Stimulated activated CD8-positive, alpha-beta memory T cell treated with anti-CD3 and anti-CD28 coated beads, Interleukin-4, amount 100 ng/mL, for 24 hours (primary cell): ENCODE data around the gene ZBTB7B.

Experiments
- DNase-seq: peaks from one replicate; pipeline ENCODE4 v3.0.0-alpha.2; 2020; ENCODE audit warnings: low read depth

Gene ZBTB7B

DNA sequence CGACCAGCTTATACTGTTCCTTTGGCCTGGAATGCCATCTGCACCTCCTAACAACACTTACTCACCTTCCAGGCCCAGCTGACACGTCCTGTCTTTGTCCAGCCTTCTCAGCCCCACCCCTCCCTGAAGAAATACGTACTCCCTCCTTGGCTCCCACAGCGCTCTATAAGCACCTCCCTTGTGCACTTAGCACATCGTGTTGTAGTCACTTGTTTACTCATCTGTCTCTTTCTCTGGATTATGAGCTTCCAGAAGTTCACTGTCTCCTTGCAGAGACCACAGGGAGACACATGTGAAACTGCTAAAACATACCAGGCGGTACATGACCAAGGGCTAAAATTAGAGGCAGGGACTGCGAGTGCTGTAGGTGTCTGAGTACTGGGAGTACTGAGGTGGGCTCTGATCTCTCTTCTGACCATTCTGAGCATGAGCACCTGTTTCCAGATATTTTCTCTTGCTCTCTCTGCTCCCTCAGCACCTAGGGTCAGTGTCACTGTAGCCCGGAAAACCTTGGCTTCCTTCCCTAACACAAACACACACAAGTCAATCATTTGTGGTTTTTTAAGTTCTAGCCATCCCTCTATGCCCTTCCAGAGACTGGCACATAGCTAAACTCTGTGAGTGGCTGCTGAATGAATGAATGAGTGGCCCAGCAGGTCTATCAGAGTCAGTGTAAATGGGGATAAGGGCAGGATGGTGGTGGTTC is 36.2 kb downstream of the ZBTB7B start:
- DNase-seq = no peak

DNA sequence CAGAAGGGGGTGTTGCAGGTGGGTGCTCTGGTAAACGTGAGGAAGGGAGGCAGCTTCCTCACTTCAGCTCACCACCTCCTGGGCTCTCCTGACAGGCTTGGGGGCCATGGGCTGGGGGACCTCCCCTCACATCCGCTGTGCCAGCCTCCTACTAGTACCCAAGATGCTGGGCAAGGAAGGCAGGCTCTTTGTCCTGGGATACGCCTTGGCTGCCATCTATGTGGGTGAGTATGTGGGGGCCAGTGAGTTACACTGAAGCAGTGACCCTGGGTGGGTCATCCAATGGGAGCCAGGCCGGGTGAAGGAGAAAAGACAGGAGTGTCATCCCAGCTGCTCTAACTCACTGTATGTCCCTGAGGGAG is 36.7 kb downstream of the ZBTB7B start:
- no peak for DNase-seq

DNA sequence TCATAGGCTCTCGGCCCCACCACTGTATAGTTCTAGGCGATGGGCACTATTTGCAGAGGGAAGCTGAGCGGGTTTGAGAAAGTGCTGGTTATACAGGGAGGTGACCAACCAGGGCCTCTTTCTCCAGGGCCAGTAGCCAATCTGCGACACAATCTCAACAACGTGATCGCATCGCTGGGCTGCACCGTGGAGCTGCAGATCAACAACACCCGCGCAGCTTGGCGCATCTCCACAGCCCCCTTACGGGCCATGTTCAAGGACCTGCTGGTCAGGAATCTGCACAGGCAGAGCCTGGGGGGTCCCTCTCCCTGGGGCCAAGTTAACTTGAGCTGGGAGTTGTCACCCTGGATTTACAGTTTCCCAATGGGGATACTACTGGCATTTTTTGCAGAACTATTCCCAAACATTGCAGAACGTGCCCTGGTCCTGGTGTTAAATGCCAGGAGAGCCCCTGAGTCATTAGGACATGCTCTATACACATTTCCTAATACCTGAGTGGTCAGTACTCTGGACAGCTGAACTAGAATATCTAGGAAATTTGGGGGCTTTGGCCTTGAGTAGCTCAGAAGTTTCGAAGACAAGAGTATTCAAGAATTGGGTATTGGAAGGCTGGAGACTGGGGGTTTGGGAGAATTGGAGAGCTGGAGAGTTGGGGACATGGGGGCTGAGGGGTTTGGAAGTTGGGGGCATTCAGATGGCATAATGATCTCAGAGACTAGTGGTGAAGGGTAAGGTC is 37.9 kb downstream of the ZBTB7B start:
- DNase-seq = no peak

DNA sequence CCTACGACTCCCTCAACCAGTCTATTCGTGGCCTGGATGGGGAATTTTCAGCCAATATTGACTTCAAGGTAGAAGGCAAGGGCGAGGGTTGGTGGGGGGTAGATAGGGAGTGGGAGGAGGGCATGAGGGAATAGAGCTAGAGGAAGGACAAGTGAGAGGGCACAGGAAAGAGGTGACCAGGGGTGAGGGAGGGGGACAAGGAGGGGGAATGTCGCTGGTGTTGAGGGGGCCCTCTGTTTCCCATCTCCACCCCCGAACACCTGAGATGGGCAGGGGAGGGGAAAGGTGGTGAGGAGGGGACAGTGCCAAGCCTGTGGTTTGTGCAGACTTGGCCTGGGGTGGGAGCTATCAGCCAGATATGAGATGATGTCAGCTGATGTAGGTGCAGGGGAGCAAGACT is 40.2 kb downstream of the ZBTB7B start:
- no peak for DNase-seq

DNA sequence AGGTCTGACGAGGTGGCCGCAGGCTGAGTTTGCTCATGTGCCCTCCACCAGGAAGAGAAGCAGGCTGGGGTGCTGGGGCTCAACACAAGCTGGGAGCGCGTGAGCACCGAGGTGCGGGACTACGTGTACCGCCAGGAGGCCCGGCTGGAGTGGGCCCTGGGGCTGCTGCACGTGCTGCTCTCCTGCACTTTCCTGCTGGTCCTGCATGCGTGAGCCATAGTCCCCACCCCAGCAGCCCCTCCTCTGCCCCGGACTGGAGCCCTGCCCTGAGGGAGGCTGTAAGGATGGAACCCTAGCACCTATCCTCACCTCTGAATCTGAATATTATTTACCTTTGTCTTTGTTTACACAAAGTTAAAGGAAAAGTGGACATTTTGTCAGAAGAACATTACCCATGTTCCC is 40.7 kb downstream of the ZBTB7B start:
- DNase-seq = no peak

DNA sequence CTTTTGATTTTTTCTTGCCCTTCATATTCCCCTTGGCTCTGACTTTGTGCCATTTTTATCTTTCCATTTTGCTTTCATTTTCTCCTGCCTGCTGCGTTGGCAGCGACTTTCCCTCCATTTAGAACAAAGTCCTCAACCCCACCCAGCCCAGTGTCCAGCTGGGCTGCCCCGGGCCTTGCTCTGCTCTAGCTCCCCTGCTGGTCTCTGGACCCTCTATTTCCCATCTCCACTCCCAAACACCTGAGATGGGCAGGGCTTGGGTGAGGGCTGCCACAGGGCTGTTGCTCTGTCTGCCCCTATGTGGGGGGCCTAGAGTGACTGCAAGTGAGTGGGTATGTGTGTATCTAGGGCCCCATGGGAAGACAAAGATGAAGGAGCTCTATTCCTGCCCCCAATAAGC is 41.2 kb downstream of the ZBTB7B start:
- no peak for DNase-seq

DNA sequence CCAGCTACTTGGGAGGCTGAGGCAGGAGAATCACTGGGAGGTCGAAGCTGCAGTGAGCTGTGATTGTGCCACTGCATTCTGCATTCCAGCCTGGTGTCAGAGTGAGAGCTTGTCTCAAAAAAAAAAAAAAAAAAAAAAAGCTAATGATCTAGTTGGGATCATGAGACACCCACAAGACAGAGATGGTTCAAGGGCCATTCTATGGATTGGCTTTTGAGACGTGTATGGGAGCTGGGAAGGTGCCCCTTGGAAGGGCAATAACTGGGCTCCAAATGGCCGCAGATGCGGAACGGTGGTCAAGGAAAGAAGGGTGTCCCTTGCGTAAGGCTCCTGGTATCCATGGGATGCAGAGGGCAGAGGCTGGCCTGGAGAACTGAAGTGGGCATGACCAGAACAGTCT is 41.8 kb downstream of the ZBTB7B start:
- DNase-seq = no peak

DNA sequence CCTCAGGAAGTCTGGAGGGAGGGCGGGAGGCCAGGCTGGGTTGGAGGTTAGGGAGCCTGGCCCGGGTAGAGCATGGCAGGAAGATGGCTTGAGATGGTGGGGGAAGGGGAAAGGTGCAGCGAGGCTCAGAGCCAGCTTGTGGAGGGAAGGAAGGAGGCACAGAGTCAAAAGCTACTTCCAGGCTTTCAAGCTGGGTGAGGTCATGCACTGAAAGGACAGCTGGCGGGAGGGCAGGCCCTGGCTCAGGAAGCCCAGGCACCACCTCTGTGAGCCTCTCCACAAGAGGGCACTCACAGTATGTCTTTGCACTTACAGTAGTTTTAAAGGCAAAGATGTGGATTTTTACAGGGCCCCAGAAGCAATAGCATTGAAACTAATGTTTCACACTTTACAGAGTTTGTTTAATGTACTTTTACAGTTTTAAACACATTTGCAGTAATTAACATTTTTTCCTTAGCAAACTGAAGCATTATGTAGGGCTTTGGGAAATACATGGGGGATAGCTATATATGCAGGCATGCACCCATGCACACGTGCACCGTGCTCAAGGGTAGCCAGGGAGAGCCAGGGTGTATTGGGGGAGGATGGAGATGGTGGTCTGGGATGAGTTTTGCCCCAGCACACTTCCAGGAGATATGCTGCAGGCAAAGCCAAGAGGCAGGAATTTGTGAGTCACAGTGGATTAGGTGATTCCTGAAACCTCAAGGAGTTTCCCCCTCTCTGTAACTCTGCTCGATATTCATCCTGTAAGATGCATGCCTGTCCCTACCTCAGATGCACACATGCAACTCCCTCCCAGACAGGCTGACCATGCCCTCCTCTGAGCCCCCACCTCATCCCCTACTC is 42.4 kb downstream of the ZBTB7B start:
- peak; percentile 39 for DNase-seq

DNA sequence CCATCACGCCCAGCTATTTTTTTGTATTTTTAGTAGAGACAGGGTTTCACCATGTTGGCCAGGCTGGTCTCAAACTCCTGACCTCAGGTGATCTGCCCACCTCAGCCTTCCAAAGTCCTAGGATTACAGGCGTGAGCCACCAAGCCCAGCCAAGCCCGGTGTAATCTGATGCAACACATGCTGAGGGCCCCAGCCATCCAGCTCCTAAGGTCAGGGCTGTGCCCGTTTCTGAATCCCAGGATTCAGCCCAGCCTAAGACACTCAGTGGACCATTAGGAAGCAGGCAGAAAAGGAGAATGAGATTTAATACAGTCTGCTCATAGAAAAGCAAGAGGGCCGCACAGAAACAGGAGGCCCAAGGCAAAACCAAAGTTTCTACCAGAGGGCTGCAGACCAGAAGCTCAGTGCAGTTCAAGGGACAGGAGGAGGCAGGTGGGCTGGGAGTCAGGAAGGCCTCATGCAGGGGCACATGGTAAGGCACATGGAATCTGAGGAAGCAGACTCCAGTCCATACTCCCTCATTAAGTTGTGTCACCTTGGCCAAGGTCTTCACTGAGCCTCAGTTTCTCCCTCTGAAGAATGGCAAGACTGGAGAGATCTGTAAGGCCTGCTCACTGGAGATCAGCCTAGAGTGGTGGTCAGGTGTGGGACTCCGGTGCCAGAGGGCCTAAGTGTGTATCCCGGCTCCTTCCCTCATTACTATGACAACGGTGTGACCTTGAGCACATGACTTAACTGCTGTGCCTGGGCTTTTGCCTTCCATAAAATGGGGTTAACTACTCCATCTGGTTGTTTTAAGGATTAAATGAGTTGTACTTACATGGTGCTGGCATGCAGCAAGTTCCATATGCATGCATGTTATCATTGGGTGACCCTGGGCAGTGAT is 46.1 kb downstream of the ZBTB7B start:
- no peak for DNase-seq

DNA sequence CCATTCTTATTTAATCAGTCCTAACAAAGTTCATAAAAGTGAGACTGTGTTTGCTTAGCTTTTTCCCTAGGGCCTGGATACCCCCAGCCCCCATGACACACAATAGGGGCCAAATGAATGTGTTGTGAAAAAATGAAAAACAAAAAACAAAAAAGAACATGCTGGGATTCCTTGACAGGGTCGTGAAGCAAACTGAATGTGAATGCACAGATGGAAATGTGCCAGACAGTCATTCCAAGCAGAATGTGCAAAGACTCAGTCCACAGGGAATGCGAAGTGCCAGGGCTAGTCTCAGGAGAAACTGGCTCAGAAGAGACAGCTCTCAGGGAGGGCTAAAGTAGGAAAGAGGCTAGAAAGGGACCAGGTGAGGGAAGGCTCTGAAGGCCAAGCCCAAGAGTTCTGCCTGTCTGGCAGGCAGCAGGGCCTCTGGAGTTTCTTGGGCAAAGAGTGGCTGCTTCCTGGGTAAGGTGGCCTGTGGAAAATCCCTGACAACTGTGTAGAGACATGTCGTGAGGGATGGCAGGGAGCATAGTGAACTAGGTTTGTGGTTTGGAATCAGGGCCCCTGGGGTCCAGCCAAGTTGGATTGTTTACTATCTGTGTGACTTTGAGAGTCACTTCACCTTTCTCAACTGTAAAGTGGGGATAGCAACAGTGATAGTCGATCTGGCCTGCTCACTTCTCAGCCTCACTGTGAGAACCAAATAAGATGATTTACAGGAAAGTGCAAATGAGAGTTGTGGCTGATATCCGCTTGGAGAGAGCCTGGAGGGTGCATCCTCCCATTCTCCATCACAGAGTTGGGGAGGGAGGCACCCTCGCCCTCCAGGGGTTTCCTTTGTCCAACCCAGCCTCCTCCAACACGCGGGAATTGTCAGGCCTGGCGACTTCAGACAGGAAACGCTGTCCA is 47.3 kb downstream of the ZBTB7B start:
- no peak for DNase-seq

DNA sequence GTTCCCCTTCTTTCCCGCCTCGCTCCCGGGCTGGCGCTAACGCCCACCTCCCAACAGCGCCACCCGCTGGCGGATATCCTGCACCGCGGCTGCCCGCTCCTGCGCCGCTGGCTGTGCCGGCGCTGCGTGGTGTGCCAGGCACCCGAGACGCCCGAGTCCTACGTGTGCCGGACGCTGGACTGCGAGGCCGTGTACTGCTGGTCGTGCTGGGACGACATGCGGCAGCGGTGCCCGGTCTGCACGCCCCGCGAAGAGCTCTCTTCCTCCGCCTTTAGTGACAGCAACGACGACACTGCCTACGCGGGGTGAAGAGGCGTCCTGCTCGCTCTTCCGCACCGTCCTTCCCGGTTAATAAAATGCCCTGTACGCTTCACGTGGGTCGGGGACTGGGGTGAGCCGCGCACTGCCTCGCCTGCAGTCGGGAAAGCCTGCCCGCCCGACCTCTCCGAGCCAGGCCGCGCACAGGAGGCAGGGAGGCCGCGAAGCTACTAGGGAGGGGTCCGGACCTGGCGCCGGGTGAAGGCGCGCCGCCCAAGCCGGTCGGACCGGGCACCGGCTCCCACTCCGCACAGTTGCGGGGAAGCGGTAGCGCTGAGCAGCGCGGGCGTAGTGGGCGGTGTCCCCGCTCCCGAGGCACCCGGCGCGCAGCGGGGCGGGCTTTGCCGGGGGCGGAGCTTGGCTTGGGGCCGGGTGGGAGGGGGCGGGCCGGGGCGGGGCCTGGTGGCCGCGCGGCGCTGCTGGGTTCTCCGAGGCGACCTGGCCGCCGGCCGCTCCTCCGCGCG is 48.1 kb downstream of the ZBTB7B start, which contains the start of gene ADAM15:
TSS of gene ADAM15 (plus strand) at position 757 of the 782 bp plus-strand sequence. CDS start 71 bp downstream, outside the sequence.
- DNase-seq = peak; percentile 67

DNA sequence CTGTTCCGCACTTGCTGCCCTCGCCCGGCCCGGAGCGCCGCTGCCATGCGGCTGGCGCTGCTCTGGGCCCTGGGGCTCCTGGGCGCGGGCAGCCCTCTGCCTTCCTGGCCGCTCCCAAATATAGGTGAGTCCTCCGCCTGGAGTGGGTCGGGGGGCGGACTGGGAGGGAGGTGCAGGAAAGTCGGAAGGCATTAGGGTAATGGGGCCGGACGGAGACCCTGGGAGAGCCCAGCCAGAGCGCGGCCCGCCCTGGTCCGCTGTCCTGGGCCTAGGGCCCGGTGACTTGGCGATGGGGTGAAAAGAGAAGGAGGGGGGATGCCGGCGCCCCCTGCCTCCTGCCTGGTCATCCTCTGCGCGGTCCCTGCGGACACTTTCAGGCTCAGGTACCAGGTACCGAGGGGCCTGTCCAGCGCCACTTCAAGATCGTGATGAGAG is 48.8 kb downstream of the ZBTB7B start:
- DNase-seq = no peak

DNA sequence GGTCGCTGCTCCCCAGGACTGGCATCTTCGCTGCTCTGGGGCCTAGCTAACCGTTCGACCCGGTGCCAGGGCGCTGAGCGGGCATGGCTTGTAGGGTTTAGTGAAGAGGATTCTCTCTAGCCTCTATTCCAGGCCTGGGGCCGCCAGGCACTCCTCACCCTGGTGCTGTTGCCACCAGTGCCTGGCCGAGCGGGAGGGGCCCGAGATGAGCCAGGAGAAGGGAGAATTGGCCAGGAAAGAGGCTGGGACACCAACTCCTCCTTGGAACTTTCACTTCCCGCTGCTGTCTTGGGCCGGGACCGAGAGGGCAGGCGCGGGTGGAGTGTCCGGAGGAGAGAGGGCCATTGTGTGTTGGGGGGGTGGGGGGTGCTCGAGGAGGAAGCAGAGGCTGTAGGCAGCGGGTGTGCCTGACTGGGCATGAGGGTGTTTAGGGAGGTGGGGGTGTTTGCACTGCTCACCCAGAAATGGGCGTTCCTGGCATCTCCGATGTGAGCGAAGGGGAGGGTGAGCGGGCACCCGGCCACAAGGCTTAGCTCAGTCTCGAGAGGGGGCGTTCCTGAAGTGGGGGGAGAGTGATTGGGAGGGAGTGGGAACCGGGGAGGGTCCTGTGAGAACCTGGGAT is 49.3 kb downstream of the ZBTB7B start:
- no peak for DNase-seq

DNA sequence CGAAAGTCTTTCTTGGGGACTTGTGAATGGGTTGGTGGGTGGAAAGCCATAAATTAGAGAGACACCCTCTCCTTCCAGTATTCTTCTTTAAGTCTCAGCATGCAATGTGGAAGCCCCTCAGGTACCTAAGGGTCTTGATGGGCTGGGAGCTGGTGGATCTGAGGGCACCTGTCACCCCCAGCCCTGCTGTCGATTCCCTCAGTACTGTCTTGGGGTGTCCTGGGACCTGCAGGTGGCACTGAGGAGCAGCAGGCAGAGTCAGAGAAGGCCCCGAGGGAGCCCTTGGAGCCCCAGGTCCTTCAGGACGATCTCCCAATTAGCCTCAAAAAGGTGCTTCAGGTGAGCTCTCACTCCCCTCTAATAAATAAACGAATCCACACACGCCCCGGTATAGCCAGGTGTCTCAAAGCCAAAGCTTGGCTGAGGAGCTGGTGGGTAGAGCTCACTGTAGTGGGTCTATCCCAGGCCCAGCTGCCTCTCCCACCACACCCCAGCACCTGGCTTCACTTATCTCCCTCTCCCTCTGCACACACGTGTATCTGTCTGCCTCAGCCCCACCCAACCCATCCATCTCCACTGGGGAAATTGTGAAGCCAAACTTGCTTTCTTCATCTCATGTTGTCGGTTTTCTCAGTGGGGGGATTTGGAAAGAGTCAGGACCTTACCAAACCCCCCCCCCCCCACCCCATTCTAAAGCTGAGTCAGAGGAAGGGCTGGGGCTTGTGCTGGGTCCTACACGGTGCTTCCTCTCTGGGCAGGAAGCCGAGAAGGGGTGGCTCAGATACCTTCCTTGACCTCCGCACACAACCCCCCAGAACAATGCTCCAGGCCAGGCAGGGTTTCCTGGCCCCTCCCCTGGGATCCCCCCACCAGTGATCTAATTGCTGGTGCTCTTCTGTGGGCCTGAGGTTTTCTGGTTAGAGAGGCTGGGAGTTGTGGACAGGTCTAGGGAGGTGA is 50.1 kb downstream of the ZBTB7B start:
- DNase-seq = no peak

DNA sequence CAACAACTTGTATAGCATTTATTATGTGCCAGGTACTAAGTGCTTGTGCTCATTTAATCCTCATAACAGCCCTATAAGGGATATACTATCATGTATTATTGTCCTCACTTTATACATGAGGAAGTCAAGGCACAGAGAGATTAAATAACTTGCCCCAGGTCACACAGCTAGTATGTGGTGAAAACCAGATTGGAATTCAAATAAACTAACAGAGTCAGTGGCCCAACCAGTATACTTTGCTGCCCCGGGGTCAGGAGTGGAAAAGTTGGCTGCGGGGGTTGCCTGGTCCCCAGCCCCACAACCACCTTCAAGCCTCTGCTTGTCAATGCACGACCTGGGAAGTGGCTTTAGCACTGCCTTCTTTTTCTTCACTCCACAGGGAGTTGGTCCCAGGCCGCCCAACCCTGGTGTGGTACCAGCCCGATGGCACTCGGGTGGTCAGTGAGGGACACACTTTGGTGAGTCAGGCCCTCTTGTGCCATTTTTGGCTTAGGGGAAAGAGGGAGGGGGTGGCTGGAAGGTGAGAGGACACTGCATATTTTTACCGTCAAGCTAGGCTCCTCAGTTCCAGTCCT is 51.0 kb downstream of the ZBTB7B start:
- no peak for DNase-seq

DNA sequence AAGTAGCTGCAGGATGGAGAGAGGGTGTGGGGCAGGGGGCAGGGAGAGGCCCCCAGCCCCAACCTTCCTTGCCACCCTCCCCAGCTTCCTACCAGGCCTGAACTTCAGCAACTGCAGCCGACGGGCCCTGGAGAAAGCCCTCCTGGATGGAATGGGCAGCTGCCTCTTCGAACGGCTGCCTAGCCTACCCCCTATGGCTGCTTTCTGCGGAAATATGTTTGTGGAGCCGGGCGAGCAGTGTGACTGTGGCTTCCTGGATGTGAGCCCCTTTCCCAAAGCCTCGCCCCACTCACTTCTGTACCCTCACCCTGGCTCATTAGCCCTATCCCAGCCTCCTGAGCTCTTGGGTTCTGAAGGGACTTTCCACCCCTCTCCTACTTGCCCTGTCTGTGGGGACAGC is 54.5 kb downstream of the ZBTB7B start:
- DNase-seq = no peak

DNA sequence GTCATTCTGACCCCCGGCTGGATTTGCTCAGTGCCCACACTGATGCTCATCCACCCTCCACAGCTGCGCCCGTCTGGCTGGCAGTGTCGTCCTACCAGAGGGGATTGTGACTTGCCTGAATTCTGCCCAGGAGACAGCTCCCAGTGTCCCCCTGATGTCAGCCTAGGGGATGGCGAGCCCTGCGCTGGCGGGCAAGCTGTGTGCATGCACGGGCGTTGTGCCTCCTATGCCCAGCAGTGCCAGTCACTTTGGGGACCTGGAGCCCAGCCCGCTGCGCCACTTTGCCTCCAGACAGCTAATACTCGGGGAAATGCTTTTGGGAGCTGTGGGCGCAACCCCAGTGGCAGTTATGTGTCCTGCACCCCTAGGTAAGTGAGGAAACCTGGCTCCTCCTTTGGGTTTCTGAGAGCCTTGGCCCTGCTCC is 55.2 kb downstream of the ZBTB7B start:
- DNase-seq = no peak

DNA sequence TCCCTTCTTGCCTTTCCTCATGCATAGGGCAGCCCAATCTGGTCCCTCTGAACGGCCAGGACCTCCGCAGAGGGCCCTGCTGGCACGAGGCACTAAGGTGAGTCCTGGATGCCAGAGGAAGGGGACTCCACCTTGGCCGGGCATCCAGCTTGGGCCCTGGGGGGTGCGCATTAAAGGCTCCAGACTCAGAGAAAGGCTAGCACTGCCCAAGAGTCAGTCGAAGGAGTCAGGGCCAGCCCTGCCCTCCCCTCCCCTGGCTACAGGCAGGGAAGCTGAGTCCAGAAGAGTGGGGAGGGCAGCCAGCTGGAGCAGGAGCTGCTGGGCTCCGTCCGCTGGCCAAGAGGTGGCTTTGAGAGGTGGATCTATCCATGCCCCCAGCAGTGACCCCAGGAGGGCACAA is 58.1 kb downstream of the ZBTB7B start:
- DNase-seq = no peak
